A549 treated with GW870086 at 1 μM for 4 hours (cell line): ENCODE data around the gene PELI1. TPM values are rescaled to one million over a fixed set of nuclear protein-coding genes. Genes with fewer than 3 reads are reported as not detected.

Experiments
- total RNA-seq: library from RNA; stranded (reverse); fragments of 200-300 nt; extraction: Qiagen RNA extraction; gene quantifications from 5 replicates; pipeline ENCODE4 v1.2.3, GENCODE V29; 2022; ENCODE audit warnings: low read depth

PELI1 gene
- total RNA-seq, result 0.77 to 1.7 TPM (median 1.3 TPM) in 5 replicates

GRCh38 chr2:64144057-64145013 lies at the start of gene PELI1:
Gene PELI1 (minus strand): TSS chr2:64144420. CDS start chr2:64108310, 36,110 bp downstream.

Other genes starting within 250 kb of the PELI1 start
- 11.4 to 16.2 TPM (median 15.4 TPM) in 5 replicates for gene VPS54, start 125.0 kb downstream of the PELI1 start, total RNA-seq